ENCODE data around the gene MINDY2. TPM values are rescaled to one million over a fixed set of nuclear protein-coding genes. Genes with fewer than 3 reads are reported as not detected.

The MINDY2 gene
- total and polyA plus RNA-seq, 2 experiments from 2014 or later = 36.3 to 47.9 TPM

DNA sequence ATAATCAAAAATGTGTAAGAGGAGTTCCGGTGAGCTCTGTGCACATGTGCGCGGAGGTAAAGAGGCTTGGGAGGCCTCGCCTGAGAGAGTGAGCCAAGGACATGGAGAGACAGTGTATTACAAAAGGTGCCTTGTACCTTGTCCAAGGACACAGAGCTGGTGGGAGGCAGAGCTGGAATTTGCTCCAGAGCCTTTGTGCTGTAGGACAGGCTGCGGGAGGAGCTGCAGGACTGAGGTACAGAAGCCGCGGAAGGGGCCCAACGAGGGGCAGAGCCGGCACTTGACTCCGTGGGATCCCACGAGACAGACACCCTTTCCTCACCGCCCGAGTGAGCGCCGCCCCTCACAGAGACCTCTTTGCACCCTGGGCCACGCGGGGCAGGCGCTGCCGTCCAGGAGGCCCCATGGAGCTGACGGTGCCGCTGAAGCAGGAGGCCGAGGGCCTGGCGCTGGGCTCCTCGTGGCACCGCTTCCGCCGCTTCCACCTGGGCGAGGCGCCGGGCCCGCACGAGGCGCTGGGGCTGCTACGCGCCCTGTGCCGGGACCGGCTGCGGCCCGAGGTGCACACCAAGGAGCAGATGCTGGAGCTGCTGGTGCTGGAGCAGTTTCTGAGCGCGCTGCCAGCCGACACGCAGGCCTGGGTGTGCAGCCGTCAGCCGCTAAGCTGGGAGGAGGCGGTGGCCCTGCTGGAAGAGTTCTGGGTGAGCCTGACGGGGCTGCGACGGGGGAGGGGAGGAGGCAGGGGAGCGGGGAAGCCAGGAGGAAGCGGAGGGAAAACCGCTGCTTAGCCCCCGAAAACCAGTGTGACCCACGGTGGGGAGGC is 93.7 kb downstream of the MINDY2 start:
- TF ChIP-seq EZH2 (IDR thresholded peaks at IDR 0.05; ENCODE audit: low read depth, unreplicated experiment) (no peak), POLR2AphosphoS5 (IDR thresholded peaks at IDR 0.05; ENCODE audit: low read depth) (no peak; the same call in 1 of the 2 replicates), NANOG (IDR thresholded peaks at IDR 0.05; ENCODE audit: borderline replicate concordance) (no peak), ZNF331 (CRISPR knock-in tag; IDR thresholded peaks at IDR 0.05; ENCODE audit: low read depth) (no peak), EZH2phosphoT487 (IDR thresholded peaks at IDR 0.05; ENCODE audit: unreplicated experiment) (no peak)
- TF ChIP-seq, protein P1, sequence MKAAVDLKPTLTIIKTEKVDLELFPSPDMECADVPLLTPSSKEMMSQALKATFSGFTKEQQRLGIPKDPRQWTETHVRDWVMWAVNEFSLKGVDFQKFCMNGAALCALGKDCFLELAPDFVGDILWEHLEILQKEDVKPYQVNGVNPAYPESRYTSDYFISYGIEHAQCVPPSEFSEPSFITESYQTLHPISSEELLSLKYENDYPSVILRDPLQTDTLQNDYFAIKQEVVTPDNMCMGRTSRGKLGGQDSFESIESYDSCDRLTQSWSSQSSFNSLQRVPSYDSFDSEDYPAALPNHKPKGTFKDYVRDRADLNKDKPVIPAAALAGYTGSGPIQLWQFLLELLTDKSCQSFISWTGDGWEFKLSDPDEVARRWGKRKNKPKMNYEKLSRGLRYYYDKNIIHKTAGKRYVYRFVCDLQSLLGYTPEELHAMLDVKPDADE (IDR thresholded peaks at IDR 0.05) = no peak; the same call in 1 of the 2 replicates
- TF ChIP-seq, protein P2, sequence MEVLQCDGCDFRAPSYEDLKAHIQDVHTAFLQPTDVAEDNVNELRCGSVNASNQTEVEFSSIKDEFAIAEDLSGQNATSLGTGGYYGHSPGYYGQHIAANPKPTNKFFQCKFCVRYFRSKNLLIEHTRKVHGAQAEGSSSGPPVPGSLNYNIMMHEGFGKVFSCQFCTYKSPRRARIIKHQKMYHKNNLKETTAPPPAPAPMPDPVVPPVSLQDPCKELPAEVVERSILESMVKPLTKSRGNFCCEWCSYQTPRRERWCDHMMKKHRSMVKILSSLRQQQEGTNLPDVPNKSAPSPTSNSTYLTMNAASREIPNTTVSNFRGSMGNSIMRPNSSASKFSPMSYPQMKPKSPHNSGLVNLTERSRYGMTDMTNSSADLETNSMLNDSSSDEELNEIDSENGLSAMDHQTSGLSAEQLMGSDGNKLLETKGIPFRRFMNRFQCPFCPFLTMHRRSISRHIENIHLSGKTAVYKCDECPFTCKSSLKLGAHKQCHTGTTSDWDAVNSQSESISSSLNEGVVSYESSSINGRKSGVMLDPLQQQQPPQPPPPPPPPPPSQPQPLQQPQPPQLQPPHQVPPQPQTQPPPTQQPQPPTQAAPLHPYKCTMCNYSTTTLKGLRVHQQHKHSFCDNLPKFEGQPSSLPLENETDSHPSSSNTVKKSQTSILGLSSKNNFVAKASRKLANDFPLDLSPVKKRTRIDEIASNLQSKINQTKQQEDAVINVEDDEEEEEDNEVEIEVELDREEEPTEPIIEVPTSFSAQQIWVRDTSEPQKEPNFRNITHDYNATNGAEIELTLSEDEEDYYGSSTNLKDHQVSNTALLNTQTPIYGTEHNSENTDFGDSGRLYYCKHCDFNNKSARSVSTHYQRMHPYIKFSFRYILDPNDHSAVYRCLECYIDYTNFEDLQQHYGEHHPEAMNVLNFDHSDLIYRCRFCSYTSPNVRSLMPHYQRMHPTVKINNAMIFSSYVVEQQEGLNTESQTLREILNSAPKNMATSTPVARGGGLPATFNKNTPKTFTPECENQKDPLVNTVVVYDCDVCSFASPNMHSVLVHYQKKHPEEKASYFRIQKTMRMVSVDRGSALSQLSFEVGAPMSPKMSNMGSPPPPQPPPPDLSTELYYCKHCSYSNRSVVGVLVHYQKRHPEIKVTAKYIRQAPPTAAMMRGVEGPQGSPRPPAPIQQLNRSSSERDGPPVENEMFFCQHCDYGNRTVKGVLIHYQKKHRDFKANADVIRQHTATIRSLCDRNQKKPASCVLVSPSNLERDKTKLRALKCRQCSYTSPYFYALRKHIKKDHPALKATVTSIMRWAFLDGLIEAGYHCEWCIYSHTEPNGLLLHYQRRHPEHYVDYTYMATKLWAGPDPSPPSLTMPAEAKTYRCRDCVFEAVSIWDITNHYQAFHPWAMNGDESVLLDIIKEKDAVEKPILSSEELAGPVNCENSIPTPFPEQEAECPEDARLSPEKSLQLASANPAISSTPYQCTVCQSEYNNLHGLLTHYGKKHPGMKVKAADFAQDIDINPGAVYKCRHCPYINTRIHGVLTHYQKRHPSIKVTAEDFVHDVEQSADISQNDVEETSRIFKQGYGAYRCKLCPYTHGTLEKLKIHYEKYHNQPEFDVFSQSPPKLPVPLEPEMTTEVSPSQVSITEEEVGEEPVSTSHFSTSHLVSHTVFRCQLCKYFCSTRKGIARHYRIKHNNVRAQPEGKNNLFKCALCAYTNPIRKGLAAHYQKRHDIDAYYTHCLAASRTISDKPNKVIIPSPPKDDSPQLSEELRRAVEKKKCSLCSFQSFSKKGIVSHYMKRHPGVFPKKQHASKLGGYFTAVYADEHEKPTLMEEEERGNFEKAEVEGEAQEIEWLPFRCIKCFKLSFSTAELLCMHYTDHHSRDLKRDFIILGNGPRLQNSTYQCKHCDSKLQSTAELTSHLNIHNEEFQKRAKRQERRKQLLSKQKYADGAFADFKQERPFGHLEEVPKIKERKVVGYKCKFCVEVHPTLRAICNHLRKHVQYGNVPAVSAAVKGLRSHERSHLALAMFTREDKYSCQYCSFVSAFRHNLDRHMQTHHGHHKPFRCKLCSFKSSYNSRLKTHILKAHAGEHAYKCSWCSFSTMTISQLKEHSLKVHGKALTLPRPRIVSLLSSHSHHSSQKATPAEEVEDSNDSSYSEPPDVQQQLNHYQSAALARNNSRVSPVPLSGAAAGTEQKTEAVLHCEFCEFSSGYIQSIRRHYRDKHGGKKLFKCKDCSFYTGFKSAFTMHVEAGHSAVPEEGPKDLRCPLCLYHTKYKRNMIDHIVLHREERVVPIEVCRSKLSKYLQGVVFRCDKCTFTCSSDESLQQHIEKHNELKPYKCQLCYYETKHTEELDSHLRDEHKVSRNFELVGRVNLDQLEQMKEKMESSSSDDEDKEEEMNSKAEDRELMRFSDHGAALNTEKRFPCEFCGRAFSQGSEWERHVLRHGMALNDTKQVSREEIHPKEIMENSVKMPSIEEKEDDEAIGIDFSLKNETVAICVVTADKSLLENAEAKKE (CRISPR knock-in tag; IDR thresholded peaks at IDR 0.05) = no peak
- TF ChIP-seq, protein P3, sequence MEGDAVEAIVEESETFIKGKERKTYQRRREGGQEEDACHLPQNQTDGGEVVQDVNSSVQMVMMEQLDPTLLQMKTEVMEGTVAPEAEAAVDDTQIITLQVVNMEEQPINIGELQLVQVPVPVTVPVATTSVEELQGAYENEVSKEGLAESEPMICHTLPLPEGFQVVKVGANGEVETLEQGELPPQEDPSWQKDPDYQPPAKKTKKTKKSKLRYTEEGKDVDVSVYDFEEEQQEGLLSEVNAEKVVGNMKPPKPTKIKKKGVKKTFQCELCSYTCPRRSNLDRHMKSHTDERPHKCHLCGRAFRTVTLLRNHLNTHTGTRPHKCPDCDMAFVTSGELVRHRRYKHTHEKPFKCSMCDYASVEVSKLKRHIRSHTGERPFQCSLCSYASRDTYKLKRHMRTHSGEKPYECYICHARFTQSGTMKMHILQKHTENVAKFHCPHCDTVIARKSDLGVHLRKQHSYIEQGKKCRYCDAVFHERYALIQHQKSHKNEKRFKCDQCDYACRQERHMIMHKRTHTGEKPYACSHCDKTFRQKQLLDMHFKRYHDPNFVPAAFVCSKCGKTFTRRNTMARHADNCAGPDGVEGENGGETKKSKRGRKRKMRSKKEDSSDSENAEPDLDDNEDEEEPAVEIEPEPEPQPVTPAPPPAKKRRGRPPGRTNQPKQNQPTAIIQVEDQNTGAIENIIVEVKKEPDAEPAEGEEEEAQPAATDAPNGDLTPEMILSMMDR (conservative IDR thresholded peaks at IDR 0.05; ENCODE audit: low read depth in 2 of 2) = peak in 1 of 2 experiments; percentile 32; a peak in 2 of 4 replicates
- peaks cover 17% of the 10 kb centered on the region for H3K27me3 Mint-ChIP-seq (ENCODE audit: insufficient read depth, low read depth, poor library complexity)
- peaks cover 3% of the 10 kb centered on the region for H3K9me3 Mint-ChIP-seq
- H3K4me1 Mint-ChIP-seq = peaks cover 10% of the 10 kb centered on the region
- Histone ChIP-seq H3K4me1 (ENCODE audit: insufficient read depth) (no peaks in the 10 kb centered on the region; the same call in 1 of the 2 replicates), H3K4me2 (peak overlapping the region; percentile 81), H3K36me3 (ENCODE audit: insufficient read depth) (no peaks in the 10 kb centered on the region), H3K27me3 (ENCODE audit: insufficient read depth) (peaks cover 9% of the 10 kb centered on the region; the same call in 1 of the 2 replicates), H4K20me1 (replicated peaks; ENCODE audit: insufficient read depth) (no peaks in the 10 kb centered on the region), H3F3A (replicated peaks; ENCODE audit: low read depth) (0 out of 2 replicates have a peak, but pooled peaks cover 6% of the 10 kb centered on the region), H2AFZ (peak overlapping the region; percentile 13), H3K4me3 (peak overlapping the region; percentile 52), H3K79me2 (replicated peaks; ENCODE audit: insufficient read depth) (no peaks in the 10 kb centered on the region), H3K27ac (ENCODE audit: low read depth) (no peak overlapping the region), H3K9me2 (ENCODE audit: insufficient read depth) (no peaks in the 10 kb centered on the region)
- peak overlapping the region; percentile 60 for H3K4me3 Mint-ChIP-seq
- no peak overlapping the region; the same call in 1 of the 2 replicates for H3K27ac Mint-ChIP-seq
- H3K36me3 Mint-ChIP-seq (ENCODE audit: low read depth) = peaks cover 7% of the 10 kb centered on the region
- peak; percentile 85 for ATAC-seq
- DNase-seq (ENCODE audit: low spot score) = peak; percentile 80
